H9 (cell line): Measurements from ENCODE around the gene XG. TPM values are rescaled to one million over a fixed set of nuclear protein-coding genes. Genes with fewer than 3 reads are reported as not detected.

Source experiments
- DNase-seq: peaks from one replicate; pipeline ENCODE4 v3.0.0-alpha.2; 2017
- H2AFZ ChIP-seq: one replicate; pipeline ENCODE4 v1.6.1; 2013; ENCODE audit warnings: mild to moderate bottlenecking, low read length, control low read depth, moderate library complexity
- H2AK5ac ChIP-seq: 2 replicates; pipeline ENCODE4 v1.6.1; 2013; ENCODE audit warnings: low read length, control low read depth, mixed read lengths; ENCODE audit not compliant: insufficient read length
- H2BK120ac ChIP-seq: one replicate; pipeline ENCODE4 v1.6.1; 2013; ENCODE audit warnings: low read depth, mild to moderate bottlenecking, low read length, control low read depth, inconsistent platforms; ENCODE audit not compliant: poor library complexity, severe bottlenecking
- H2BK12ac ChIP-seq: 2 replicates; pipeline ENCODE4 v1.6.1; 2013; ENCODE audit warnings: low read length, control low read depth, mixed read lengths, low read depth; ENCODE audit not compliant: insufficient read length
- H2BK15ac ChIP-seq: 2 replicates; pipeline ENCODE4 v1.6.1; 2013; ENCODE audit warnings: low read depth, low read length, control low read depth
- H2BK20ac ChIP-seq: one replicate; pipeline ENCODE4 v1.6.1; 2013; ENCODE audit warnings: low read depth, mild to moderate bottlenecking, low read length, control low read depth, inconsistent platforms; ENCODE audit not compliant: poor library complexity, severe bottlenecking
- H2BK5ac ChIP-seq: 2 replicates; pipeline ENCODE4 v1.6.1; 2013; ENCODE audit warnings: low read length, control low read depth, mixed read lengths; ENCODE audit not compliant: insufficient read length
- H3K14ac ChIP-seq: 2 replicates; pipeline ENCODE4 v1.6.1; 2013; ENCODE audit warnings: low read length, control low read depth; ENCODE audit not compliant: insufficient read depth
- H3K18ac ChIP-seq: 2 replicates; pipeline ENCODE4 v1.6.1; 2013; ENCODE audit warnings: low read depth, mild to moderate bottlenecking, mixed read lengths, low read length, control low read depth; ENCODE audit not compliant: insufficient read length
- H3K23ac ChIP-seq: 2 replicates; pipeline ENCODE4 v1.6.1; 2013; ENCODE audit warnings: low read length, control low read depth, mixed read lengths, low read depth; ENCODE audit not compliant: insufficient read length
- H3K23me2 ChIP-seq: 2 replicates; pipeline ENCODE4 v1.6.1; 2013; ENCODE audit warnings: low read depth, mild to moderate bottlenecking, mixed read lengths, low read length, control low read depth; ENCODE audit not compliant: insufficient read length, poor library complexity, severe bottlenecking
- H3K27ac ChIP-seq: 2 replicates; pipeline ENCODE4 v1.5.1; 2013; ENCODE audit warnings: low read length, control low read depth, mixed read lengths, low read depth; ENCODE audit not compliant: insufficient read length
- H3K27me3 ChIP-seq: 2 replicates; pipeline ENCODE4 v1.6.1; 2013; ENCODE audit warnings: low read length, control low read depth, inconsistent platforms; ENCODE audit not compliant: insufficient read depth
- H3K4ac ChIP-seq: 2 replicates; pipeline ENCODE4 v1.6.1; 2013; ENCODE audit warnings: low read depth, mild to moderate bottlenecking, control low read depth, inconsistent platforms, low read length, moderate library complexity
- H3K4me1 ChIP-seq: 2 replicates; pipeline ENCODE4 v1.6.1; 2013; ENCODE audit warnings: low read length, control low read depth, inconsistent platforms; ENCODE audit not compliant: insufficient read depth
- H3K4me2 ChIP-seq: 2 replicates; pipeline ENCODE4 v1.6.1; 2013; ENCODE audit warnings: low read length, control low read depth, mixed read lengths; ENCODE audit not compliant: insufficient read length, insufficient read depth
- H3K56ac ChIP-seq: 2 replicates; pipeline ENCODE4 v1.6.1; 2013; ENCODE audit warnings: low read depth, mild to moderate bottlenecking, mixed read lengths, low read length, control low read depth; ENCODE audit not compliant: insufficient read length
- H3K79me1 ChIP-seq: 2 replicates; pipeline ENCODE4 v1.6.1; 2013; ENCODE audit warnings: low read depth, mild to moderate bottlenecking, moderate library complexity, low read length, control low read depth, inconsistent platforms; ENCODE audit not compliant: insufficient read depth, poor library complexity, severe bottlenecking
- H3K79me2 ChIP-seq: 2 replicates; pipeline ENCODE4 v1.6.1; 2013; ENCODE audit warnings: low read length, control low read depth, inconsistent platforms; ENCODE audit not compliant: insufficient read depth
- H3K9ac ChIP-seq: 2 replicates; pipeline ENCODE4 v1.6.1; 2013; ENCODE audit warnings: low read length, control low read depth, mixed read lengths; ENCODE audit not compliant: insufficient read length; ENCODE audit errors: extremely low read depth
- H3K9me3 ChIP-seq: one replicate; pipeline ENCODE4 v1.6.1; 2013; ENCODE audit warnings: low read depth, low read length, inconsistent platforms; ENCODE audit not compliant: control insufficient read depth
- H3T11ph ChIP-seq: one replicate; pipeline ENCODE4 v1.6.1; 2013; ENCODE audit warnings: mild to moderate bottlenecking, low read length, control low read depth, inconsistent platforms
- H4K20me1 ChIP-seq: one replicate; pipeline ENCODE4 v1.6.1; 2013; ENCODE audit not compliant: control insufficient read depth, insufficient read length, insufficient read depth
- H4K5ac ChIP-seq: 2 replicates; pipeline ENCODE4 v1.6.1; 2013; ENCODE audit warnings: low read depth, mild to moderate bottlenecking, mixed read lengths, low read length, control low read depth; ENCODE audit not compliant: insufficient read length
- H4K8ac ChIP-seq: replicated peaks from 2 replicates; pipeline ENCODE4 v1.6.1; 2013; ENCODE audit warnings: low read length, control low read depth, mixed read lengths, low read depth; ENCODE audit not compliant: insufficient read length
- H4K91ac ChIP-seq: 2 replicates; pipeline ENCODE4 v1.6.1; 2013; ENCODE audit warnings: low read depth, mild to moderate bottlenecking, moderate library complexity, mixed read lengths, low read length, control low read depth; ENCODE audit not compliant: insufficient read length
- H3K27ac Mint-ChIP-seq, 3 experiments: 2 replicates in 2 of 3; 3 replicates in 1 of 3; pipeline ENCODE4 v1.8.0; 2020 to 2021; ENCODE audit warnings: mixed read lengths in 3 of 3, mild to moderate bottlenecking in 1 of 3, moderate library complexity in 1 of 3
- H3K27me3 Mint-ChIP-seq: 2 replicates; pipeline ENCODE4 v1.8.0; 2021; ENCODE audit warnings: low read depth, mild to moderate bottlenecking, moderate library complexity, mixed read lengths
- H3K36me3 Mint-ChIP-seq, 3 experiments: 2 replicates in 2 of 3; 3 replicates in 1 of 3; pipeline ENCODE4 v1.8.0; 2020 to 2021; ENCODE audit warnings: low read depth in 3 of 3, mixed read lengths in 3 of 3; ENCODE audit not compliant: insufficient read depth in 1 of 3
- H3K4me1 Mint-ChIP-seq, 2 experiments: 2 replicates each; pipeline ENCODE4 v1.8.0; 2020; ENCODE audit warnings: mixed read lengths in 2 of 2
- H3K4me3 Mint-ChIP-seq, 2 experiments: 2 replicates in 1 of 2; 3 replicates in 1 of 2; pipeline ENCODE4 v1.8.0; 2020 to 2021; ENCODE audit warnings: mild to moderate bottlenecking in 2 of 2, mixed read lengths in 2 of 2, moderate library complexity in 1 of 2
- H3K9me3 Mint-ChIP-seq, 2 experiments: 2 replicates in 1 of 2; 3 replicates in 1 of 2; pipeline ENCODE4 v1.8.0; 2020; ENCODE audit warnings: mild to moderate bottlenecking in 2 of 2, mixed read lengths in 2 of 2, moderate library complexity in 1 of 2
- WGBS: extraction: QIAGEN DNeasy Blood & Tissue Kit; methylation state at CpG from one replicate; pipeline ENCODE4 v1.1.7; 2013; ENCODE audit warnings: missing lambda C conversion rate, low lambda C conversion rate, mixed read lengths; ENCODE audit not compliant: insufficient read length; ENCODE audit errors: extremely low coverage; 5-methylcytosine and 5-hydroxymethylcytosine counted together
- total RNA-seq: library from RNA; stranded (reverse); gene quantifications from 2 replicates; pipeline ENCODE4 v1.2.1, GENCODE V29; 2021
- TF ChIP-seq, protein P1 (sequence below): fragments of 200-600 bp; sonication (generic); conservative IDR thresholded peaks from 3 replicates; pipeline ENCODE4 v1.8.0; 2021; ENCODE audit warnings: antibody characterized with exemption, mild to moderate bottlenecking

Gene XG
- total RNA-seq, 1 experiment from 2014 or later = 1.1 TPM

DNA sequence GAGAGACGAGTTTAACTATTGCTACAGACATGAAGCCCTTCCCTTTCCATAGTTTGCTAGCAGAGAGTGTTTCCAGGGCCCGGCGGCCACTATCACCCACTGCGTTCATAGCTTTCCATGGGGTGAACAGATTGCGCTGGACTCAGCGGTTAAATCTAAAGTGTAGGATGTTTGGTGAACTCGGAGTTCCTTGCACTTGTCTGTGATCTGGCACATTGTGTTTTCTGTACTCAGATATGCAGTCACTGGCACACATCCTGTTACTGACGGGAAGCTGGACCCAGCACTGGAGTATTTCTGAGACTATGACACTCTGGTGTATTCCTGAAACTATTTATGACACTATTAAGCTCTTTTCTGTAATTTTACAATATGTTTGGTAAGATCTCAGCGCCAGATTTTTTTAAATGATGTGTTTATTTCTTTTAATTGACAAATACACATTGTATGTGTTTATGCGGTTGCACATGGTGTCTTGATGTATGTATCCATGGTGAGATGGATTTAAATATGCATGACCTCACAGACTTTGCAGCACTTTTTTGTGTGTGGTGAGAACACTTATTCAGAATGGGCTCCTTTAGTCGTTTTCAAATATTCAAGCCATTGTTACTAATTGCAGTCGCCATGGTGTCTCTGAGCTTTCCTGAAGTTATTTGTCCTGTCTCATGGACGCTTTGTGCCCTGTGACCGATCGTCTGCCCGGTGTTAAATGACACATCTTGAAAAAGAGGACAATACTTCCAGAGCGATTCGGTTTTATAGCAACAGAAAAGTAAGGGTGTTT lies 46.6 kb upstream of the XG start:
- no peak for DNase-seq
- Histone ChIP-seq H2BK15ac (no peak overlapping the region), H3K4me2 (no peak overlapping the region), H4K8ac (no peak overlapping the region), H3K4me1 (peaks cover 15% of the 10 kb centered on the region; the same call in 1 of the 2 replicates), H3T11ph (no peak overlapping the region), H3K27ac (no peak overlapping the region), H3K9ac (no peak overlapping the region), H2BK12ac (no peak overlapping the region), H2BK20ac (no peak overlapping the region), H4K20me1 (no peaks in the 10 kb centered on the region), H3K27me3 (no peaks in the 10 kb centered on the region), H3K79me1 (no peaks in the 10 kb centered on the region), H3K23me2 (no peaks in the 10 kb centered on the region), H4K91ac (no peak overlapping the region), H2BK5ac (no peak overlapping the region), H4K5ac (no peak overlapping the region), H3K56ac (no peak overlapping the region), H3K14ac (no peak overlapping the region), H3K4ac (no peak overlapping the region), H3K18ac (no peak overlapping the region), H3K79me2 (no peaks in the 10 kb centered on the region), H2AK5ac (no peak overlapping the region), H3K23ac (no peak overlapping the region), H2AFZ (no peak overlapping the region), H3K9me3 (no peaks in the 10 kb centered on the region), H2BK120ac (no peak overlapping the region)
- Mint-ChIP-seq H3K9me3 (no peaks in the 10 kb centered on the region; a peak in 3 of 5 replicates), H3K4me1 (peaks cover 51 to 61% of the 10 kb centered on the region in 2 experiments), H3K36me3 (peaks cover 0 to 6% (median 4%) of the 10 kb centered on the region in 3 experiments; a peak in 5 of 7 replicates), H3K27me3 (no peaks in the 10 kb centered on the region), H3K4me3 (no peak overlapping the region), H3K27ac (no peak overlapping the region; a peak in 1 of 7 replicates)
- TF ChIP-seq, protein P1, sequence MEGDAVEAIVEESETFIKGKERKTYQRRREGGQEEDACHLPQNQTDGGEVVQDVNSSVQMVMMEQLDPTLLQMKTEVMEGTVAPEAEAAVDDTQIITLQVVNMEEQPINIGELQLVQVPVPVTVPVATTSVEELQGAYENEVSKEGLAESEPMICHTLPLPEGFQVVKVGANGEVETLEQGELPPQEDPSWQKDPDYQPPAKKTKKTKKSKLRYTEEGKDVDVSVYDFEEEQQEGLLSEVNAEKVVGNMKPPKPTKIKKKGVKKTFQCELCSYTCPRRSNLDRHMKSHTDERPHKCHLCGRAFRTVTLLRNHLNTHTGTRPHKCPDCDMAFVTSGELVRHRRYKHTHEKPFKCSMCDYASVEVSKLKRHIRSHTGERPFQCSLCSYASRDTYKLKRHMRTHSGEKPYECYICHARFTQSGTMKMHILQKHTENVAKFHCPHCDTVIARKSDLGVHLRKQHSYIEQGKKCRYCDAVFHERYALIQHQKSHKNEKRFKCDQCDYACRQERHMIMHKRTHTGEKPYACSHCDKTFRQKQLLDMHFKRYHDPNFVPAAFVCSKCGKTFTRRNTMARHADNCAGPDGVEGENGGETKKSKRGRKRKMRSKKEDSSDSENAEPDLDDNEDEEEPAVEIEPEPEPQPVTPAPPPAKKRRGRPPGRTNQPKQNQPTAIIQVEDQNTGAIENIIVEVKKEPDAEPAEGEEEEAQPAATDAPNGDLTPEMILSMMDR = no peak
- WGBS = no CpG with 5 or more reads among the region's 18 CpGs
